GM23248 (cell line): ENCODE data around the gene ERN2. TPM values are rescaled to one million over a fixed set of nuclear protein-coding genes. Genes with fewer than 3 reads are reported as not detected.
"Not testable (repeated sequence)": the region's sequence is repeated elsewhere in the genome, so short reads cannot be mapped to it uniquely, and the experiment has no call there.

Experiments
- DNase-seq: peaks from one replicate; pipeline ENCODE4 v3.0.0-alpha.2; 2015
- H2AFZ ChIP-seq: fragments of 200-600 bp; sonication (generic); 2 replicates; pipeline ENCODE4 v1.6.1; 2016; ENCODE audit warnings: antibody characterized with exemption
- H3F3A ChIP-seq: fragments of 200-600 bp; sonication (generic); 2 replicates; pipeline ENCODE4 v1.6.1; 2016; ENCODE audit warnings: mild to moderate bottlenecking, antibody characterized with exemption, mixed run types; ENCODE audit not compliant: insufficient read depth
- H3K27ac ChIP-seq: fragments of 200-600 bp; sonication (generic); 2 replicates; pipeline ENCODE4 v1.5.1; 2016; ENCODE audit warnings: mild to moderate bottlenecking
- H3K27me3 ChIP-seq: fragments of 200-600 bp; sonication (generic); replicated peaks from 2 replicates; pipeline ENCODE4 v1.6.1; 2016; ENCODE audit warnings: mild to moderate bottlenecking; ENCODE audit not compliant: insufficient read depth
- H3K36me3 ChIP-seq: fragments of 200-600 bp; sonication (generic); 2 replicates; pipeline ENCODE4 v1.6.1; 2016; ENCODE audit warnings: low read depth, mild to moderate bottlenecking
- H3K4me1 ChIP-seq: fragments of 200-600 bp; sonication (generic); 2 replicates; pipeline ENCODE4 v1.6.1; 2016; ENCODE audit warnings: mild to moderate bottlenecking; ENCODE audit not compliant: insufficient read depth
- H3K4me2 ChIP-seq: fragments of 200-600 bp; sonication (generic); one replicate; pipeline ENCODE4 v1.6.1; 2016; ENCODE audit warnings: mild to moderate bottlenecking; ENCODE audit not compliant: unreplicated experiment
- H3K4me3 ChIP-seq: fragments of 200-600 bp; sonication (generic); 2 replicates; pipeline ENCODE4 v1.5.1; 2016; ENCODE audit warnings: mild to moderate bottlenecking
- H3K79me2 ChIP-seq: fragments of 200-600 bp; sonication (generic); 2 replicates; pipeline ENCODE4 v1.6.1; 2016; ENCODE audit warnings: mild to moderate bottlenecking; ENCODE audit not compliant: insufficient read depth
- H3K9ac ChIP-seq: fragments of 200-600 bp; sonication (generic); 2 replicates; pipeline ENCODE4 v1.6.1; 2016; ENCODE audit warnings: mild to moderate bottlenecking
- H3K9me2 ChIP-seq: fragments of 200-600 bp; sonication (generic); 2 replicates; pipeline ENCODE4 v1.6.1; 2016; ENCODE audit warnings: mixed run types, mild to moderate bottlenecking, moderate library complexity; ENCODE audit not compliant: insufficient read depth
- H3K9me3 ChIP-seq: fragments of 200-600 bp; sonication (generic); one replicate; pipeline ENCODE4 v1.6.1; 2017; ENCODE audit warnings: low read depth
- H4K20me1 ChIP-seq: fragments of 200-600 bp; sonication (generic); 2 replicates; pipeline ENCODE4 v1.6.0; 2016; ENCODE audit not compliant: insufficient read depth
- EZH2 ChIP-seq: fragments of 200-600 bp; sonication (generic); IDR thresholded peaks from 2 replicates; pipeline ENCODE4 v1.6.1; 2018; ENCODE audit warnings: antibody characterized with exemption, mild to moderate bottlenecking; ENCODE audit not compliant: insufficient read depth, poor library complexity, severe bottlenecking
- EZH2phosphoT487 ChIP-seq: fragments of 200-600 bp; sonication (generic); IDR thresholded peaks from 2 replicates; pipeline ENCODE4 v1.6.1; 2018; ENCODE audit warnings: antibody characterized with exemption, moderate library complexity, mild to moderate bottlenecking, low read depth; ENCODE audit not compliant: insufficient read depth
- WGBS, 2 experiments: methylation state at CpG; one replicate each; pipeline ENCODE4 v1.1.6; 2015 to 2017; ENCODE audit warnings: low lambda C conversion rate in 2 of 2, low coverage in 1 of 2; ENCODE audit errors: missing lambda C conversion rate in 2 of 2; 5-methylcytosine and 5-hydroxymethylcytosine counted together
- in situ Hi-C: fragments of 300-500 bp; cut with MboI; formaldehyde crosslinking; loops from 2 replicates; pipeline ENCODE4 v1.15.0; 2020
- polyA plus RNA-seq: library from polyadenylated mRNA; unstranded; fragments of >200 nt; fragmentation: Nextera tagmentation; extraction: Ambion mirVana; gene quantifications from 2 replicates; pipeline ENCODE4 v1.2.1, GENCODE V29; 2016
- total RNA-seq: library from RNA; depleted of rRNA; stranded (reverse); fragments of >200 nt; shearing (Covaris generic); gene quantifications from 2 replicates; pipeline ENCODE4 v1.2.3, GENCODE V29; 2014

ERN2 gene
- total and polyA plus RNA-seq, 2 experiments from 2014 or later, result not detected

DNA sequence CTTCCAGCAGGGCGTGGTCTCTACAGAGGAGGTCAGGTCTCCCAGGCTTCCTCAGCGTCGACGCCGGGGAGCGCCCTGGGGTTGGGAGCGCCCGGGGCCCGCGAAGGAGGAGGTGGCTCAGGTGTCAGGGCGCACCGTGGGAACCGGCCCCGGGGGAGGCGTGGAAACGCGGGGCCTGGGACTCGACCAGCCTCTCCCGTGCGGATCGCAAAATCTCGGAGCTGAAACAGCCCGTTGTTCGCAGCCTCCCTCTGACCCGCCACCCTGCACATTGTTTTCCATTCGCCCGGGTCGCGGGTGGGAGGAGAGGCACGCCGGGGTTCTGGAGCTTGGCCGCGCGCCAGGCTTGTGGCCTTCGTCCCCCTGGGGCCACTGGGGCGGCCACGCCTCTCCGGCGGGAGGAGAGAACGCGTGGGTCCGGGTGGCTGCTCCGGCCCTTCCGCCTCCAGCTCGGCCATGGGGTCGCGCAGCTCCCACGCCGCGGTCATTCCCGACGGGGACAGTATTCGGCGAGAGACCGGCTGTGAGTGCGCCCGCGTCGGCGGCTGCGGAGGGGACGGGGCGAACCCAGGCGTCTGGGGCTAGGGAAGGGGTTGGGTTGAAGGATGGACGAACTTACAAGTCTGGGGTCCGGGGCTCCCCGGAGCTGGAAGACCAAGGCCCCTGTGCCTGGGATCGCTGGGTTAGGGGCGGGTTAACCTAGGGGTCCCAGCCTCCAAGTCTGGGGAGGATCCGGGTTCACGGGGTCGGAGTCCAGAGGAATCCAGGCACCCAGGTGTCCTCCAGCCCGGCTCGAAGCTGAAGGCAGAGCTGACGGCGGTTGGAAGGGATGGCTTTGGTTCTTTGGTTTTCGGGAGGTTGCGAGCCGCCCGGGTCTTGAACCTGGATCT lies 41.8 kb upstream of the ERN2 start, which contains the start of gene CHP2:
Gene CHP2 (plus strand): TSS at position 433 of the 890 bp plus-strand sequence. CDS start 24 bp downstream, at position 457.
- 11 to 15% methylated on average over 45 to 79 of the region's 80 CpGs for WGBS, 2 experiments
- peaks cover 22% of the 10 kb centered on the region for H3K27me3 ChIP-seq
- H3K4me1 ChIP-seq, result no peaks in the 10 kb centered on the region
- no peak within 1 kb of the TSS for H2AFZ ChIP-seq
- in situ Hi-C loops, result no loop called here
- no peaks in the 10 kb centered on the region for H3K9me3 ChIP-seq
- no peak within 1 kb of the TSS for H3K27ac ChIP-seq
- DNase-seq, result no peak
- H3K36me3 ChIP-seq, result no peaks in the 10 kb centered on the region
- no peak within 1 kb of the TSS for H3K4me2 ChIP-seq
- no peak for TF ChIP-seq EZH2
- TF ChIP-seq EZH2phosphoT487, result no peak
- no peaks in the 10 kb centered on the region for H3K79me2 ChIP-seq
- H3K9ac ChIP-seq, result no peak within 1 kb of the TSS
- H3K9me2 ChIP-seq, result no peaks in the 10 kb centered on the region
- H3K4me3 ChIP-seq, result no peak within 1 kb of the TSS
- H4K20me1 ChIP-seq, result no peaks in the 10 kb centered on the region
- H3F3A ChIP-seq, result no peaks in the 10 kb centered on the region

DNA sequence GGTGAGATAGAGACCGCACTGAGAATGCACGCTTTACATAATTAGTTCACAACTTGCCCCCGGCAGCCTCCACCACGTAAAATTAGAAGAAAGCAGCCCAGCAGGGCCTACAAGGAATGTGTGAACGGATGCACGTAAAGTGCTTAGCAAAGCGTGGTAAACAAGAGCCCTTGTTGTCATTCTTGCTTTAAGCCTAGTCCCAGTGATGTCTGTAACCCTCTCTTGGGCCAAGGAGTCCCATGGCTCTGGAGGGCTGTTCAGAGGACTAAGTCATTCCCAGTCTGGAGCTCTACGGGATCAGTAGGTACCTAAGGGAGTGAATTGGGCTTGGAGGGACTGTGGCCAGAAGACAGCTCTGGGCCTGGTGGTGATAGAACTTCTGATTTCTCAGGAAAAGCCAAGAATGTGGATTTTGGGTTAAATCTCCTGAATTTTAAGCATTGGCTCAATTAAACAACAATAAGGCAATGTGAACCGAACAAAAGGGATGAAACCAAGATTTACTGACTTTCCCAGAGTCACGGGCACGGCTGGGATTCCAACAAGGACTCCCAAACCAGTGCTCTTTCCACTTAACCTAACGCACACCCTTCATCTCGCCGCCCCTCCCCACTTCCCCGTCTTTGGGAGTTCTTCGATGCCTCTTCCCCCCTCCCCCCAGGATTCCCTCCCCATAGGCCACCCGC lies 41.0 kb upstream of the ERN2 start:
- Histone ChIP-seq H3K79me2 (no peaks in the 10 kb centered on the region), H4K20me1 (no peaks in the 10 kb centered on the region), H3K9ac (no peak overlapping the region), H2AFZ (no peak overlapping the region), H3K4me3 (no peak overlapping the region), H3K9me3 (no peaks in the 10 kb centered on the region), H3K27me3 (peaks cover 22% of the 10 kb centered on the region), H3K4me1 (no peaks in the 10 kb centered on the region), H3K36me3 (no peaks in the 10 kb centered on the region), H3K9me2 (no peaks in the 10 kb centered on the region), H3F3A (no peaks in the 10 kb centered on the region), H3K27ac (no peak overlapping the region), H3K4me2 (no peak overlapping the region)
- in situ Hi-C loops, result no loop called here
- no peak for TF ChIP-seq EZH2
- no peak for TF ChIP-seq EZH2phosphoT487
- DNase-seq, result no peak
- 14 to 29% methylated on average over 11 to 17 of the region's 17 CpGs for WGBS, 2 experiments

DNA sequence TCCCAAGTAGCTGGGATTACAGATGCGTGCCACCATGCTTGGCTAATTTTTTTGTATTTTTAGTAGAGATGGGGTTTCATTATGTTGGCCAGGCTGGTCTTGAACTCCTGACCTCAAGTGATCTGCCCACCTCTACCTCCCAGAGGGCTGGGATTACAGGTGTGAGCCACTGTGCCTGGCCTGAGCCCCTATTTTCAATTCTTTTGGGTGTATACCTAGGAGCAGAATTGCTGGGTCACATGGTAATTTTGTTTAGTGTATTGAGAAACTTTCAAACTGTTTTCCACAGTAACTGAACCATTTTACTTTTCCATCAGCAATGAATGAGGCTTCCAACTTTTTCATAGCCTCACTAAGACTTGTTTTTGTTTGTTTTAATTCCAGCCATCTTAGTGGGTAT lies 38.0 kb upstream of the ERN2 start:
- H3K27ac ChIP-seq, result not testable (repeated sequence)

DNA sequence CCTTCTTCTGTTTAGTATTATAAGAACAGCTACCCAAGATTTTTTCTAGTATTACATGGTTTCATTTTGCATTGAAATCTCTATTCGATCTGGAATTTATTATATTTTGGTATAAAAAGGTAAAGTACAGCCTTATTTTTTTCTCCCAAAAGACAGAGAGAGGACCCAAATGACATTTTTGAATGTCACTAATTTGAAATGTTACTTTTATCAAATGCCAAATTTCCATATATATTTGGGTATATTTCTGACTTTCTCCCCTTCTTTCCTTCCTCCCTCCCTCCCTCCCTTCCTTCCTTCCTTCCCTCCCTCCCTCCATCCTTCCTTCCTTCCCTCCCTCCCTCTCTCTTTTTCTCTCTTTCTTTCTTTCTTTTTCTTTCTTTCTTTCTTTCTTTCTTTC lies 35.6 kb upstream of the ERN2 start:
- Histone ChIP-seq H2AFZ (no peak overlapping the region), H3K27me3 (peaks cover 2% of the 10 kb centered on the region), H4K20me1 (no peaks in the 10 kb centered on the region), H3K9me2 (no peaks in the 10 kb centered on the region), H3K4me3 (no peak overlapping the region), H3K9ac (no peak overlapping the region), H3F3A (no peaks in the 10 kb centered on the region), H3K4me2 (no peak overlapping the region), H3K4me1 (no peaks in the 10 kb centered on the region), H3K79me2 (no peaks in the 10 kb centered on the region), H3K36me3 (no peaks in the 10 kb centered on the region), H3K9me3 (no peaks in the 10 kb centered on the region), H3K27ac (no peak overlapping the region)
- no peak for TF ChIP-seq EZH2phosphoT487
- no peak for TF ChIP-seq EZH2
- in situ Hi-C loops, result no loop called here
- 8 to 20% methylated on average over 1 of the region's 1 CpG for WGBS, 2 experiments
- no peak for DNase-seq

More for the DNA sequence above, 38.0 kb upstream of the ERN2 start:
- H3K4me2 ChIP-seq, H3K9ac ChIP-seq, H3K9me2 ChIP-seq, H3K9me3 ChIP-seq, in situ Hi-C loops, H2AFZ ChIP-seq, H4K20me1 ChIP-seq, H3K36me3 ChIP-seq, H3K4me1 ChIP-seq, DNase-seq, H3K79me2 ChIP-seq, H3F3A ChIP-seq, H3K4me3 ChIP-seq: not testable (repeated sequence)
- WGBS, 2 experiments, result 17 to 25% methylated on average over 1 of the region's 1 CpG
- peaks cover 18% of the 10 kb centered on the region for H3K27me3 ChIP-seq
